ENCODE results near the gene PLCB1. TPM values are rescaled to one million over a fixed set of nuclear protein-coding genes. Genes with fewer than 3 reads are reported as not detected.

Gene PLCB1
- polyA plus RNA-seq, 1 experiment, result 13.5 TPM

- TF ChIP-seq CTCF (IDR thresholded peaks at IDR 0.05; ENCODE audit: insufficient read depth, low read depth, low read length), result no peak
- ChIA-PET CTCF (no interaction called here), POLR2A (no interaction called here)
- DNase-seq (ENCODE audit: low read depth), result no peak
- Histone ChIP-seq H3K36me3 (ENCODE audit: control insufficient read depth, insufficient read depth, low read length) (no peaks in the 10 kb centered on the region), H3K27me3 (ENCODE audit: control insufficient read depth, insufficient read depth, low read length) (no peaks in the 10 kb centered on the region), H3K4me3 (ENCODE audit: low read depth, low read length) (no peak overlapping the region)
These were observed 64.0 kb downstream of the PLCB1 start for GRCh38 chr20:8196096-8196495.

- Histone ChIP-seq H3K36me3 (ENCODE audit: control insufficient read depth, insufficient read depth, low read length) (no peaks in the 10 kb centered on the region), H3K4me3 (ENCODE audit: low read depth, low read length) (no peak overlapping the region), H3K27me3 (ENCODE audit: control insufficient read depth, insufficient read depth, low read length) (no peaks in the 10 kb centered on the region)
- ChIA-PET POLR2A (no interaction called here), CTCF (no interaction called here)
- TF ChIP-seq CTCF (IDR thresholded peaks at IDR 0.05; ENCODE audit: insufficient read depth, low read depth, low read length), result no peak
- DNase-seq (ENCODE audit: low read depth), result no peak
These were observed 68.2 kb downstream of the PLCB1 start for GRCh38 chr20:8200220-8200619.

- no peaks in the 10 kb centered on the region for H3K27me3 ChIP-seq (ENCODE audit: control insufficient read depth, insufficient read depth, low read length)
- ChIA-PET CTCF (no interaction called here), POLR2A (interaction anchor here (0.7 kb wide), 1 partner anchor 199 kb away, joined by 6 read pairs; no protein-coding TSS in a partner anchor)
- H3K4me3 ChIP-seq (ENCODE audit: low read depth, low read length), result no peak overlapping the region
- no peak for DNase-seq (ENCODE audit: low read depth)
- no peak for TF ChIP-seq CTCF (IDR thresholded peaks at IDR 0.05; ENCODE audit: insufficient read depth, low read depth, low read length)
- no peaks in the 10 kb centered on the region for H3K36me3 ChIP-seq (ENCODE audit: control insufficient read depth, insufficient read depth, low read length)
These were observed 71.3 kb downstream of the PLCB1 start for GRCh38 chr20:8203366-8203765.

GRCh38 chr20:8205996-8206395 lies 73.9 kb downstream of the PLCB1 start:
- no peak for TF ChIP-seq CTCF (IDR thresholded peaks at IDR 0.05; ENCODE audit: insufficient read depth, low read depth, low read length)
- Histone ChIP-seq H3K4me3 (ENCODE audit: low read depth, low read length) (no peak overlapping the region), H3K27me3 (ENCODE audit: control insufficient read depth, insufficient read depth, low read length) (no peaks in the 10 kb centered on the region), H3K36me3 (ENCODE audit: control insufficient read depth, insufficient read depth, low read length) (no peaks in the 10 kb centered on the region)
- ChIA-PET POLR2A (no interaction called here), CTCF (interaction anchor here (1.3 kb wide), 1 partner anchor 31 kb away, joined by 3 read pairs; no protein-coding TSS in a partner anchor)
- no peak for DNase-seq (ENCODE audit: low read depth)

GRCh38 chr20:8208226-8208625 lies 76.2 kb downstream of the PLCB1 start:
- Histone ChIP-seq H3K36me3 (ENCODE audit: control insufficient read depth, insufficient read depth, low read length) (no peaks in the 10 kb centered on the region), H3K4me3 (ENCODE audit: low read depth, low read length) (no peak overlapping the region), H3K27me3 (ENCODE audit: control insufficient read depth, insufficient read depth, low read length) (no peaks in the 10 kb centered on the region)
- ChIA-PET POLR2A (no interaction called here), CTCF (no interaction called here)
- no peak for TF ChIP-seq CTCF (IDR thresholded peaks at IDR 0.05; ENCODE audit: insufficient read depth, low read depth, low read length)
- DNase-seq (ENCODE audit: low read depth), result no peak

All from BJ (cell line).